Naive thymus-derived CD8-positive, alpha-beta T cell (primary cell): Measurements from ENCODE around the gene CACNB3. TPM values are rescaled to one million over a fixed set of nuclear protein-coding genes. Genes with fewer than 3 reads are reported as not detected.
A peak's percentile ranks its signal among the peaks of the same experiment; 100 is the strongest.

Experiments used
- ATAC-seq, 2 donors: fragments of 150-1000 bp; cut with Tn5 transposase in 1 of 2; sonication (Bioruptor Pico), chemical (Tn5 transposase) in 1 of 2; 1 replicate in 1 of 2; 2 replicates in 1 of 2; pipeline ENCODE4 v1.10.0; 2021; ENCODE audit warnings: mild to moderate bottlenecking in 2 of 2, moderate library complexity in 2 of 2
- POLR2A ChIA-PET: fragments of 350-600 bp; sonication (Branson Sonifier 250); formaldehyde crosslinking; loops from one replicate; lab custom pipeline; 2021; ENCODE audit warnings: antibody characterized with exemption; lab: Charles Lee
- DNase-seq, 10 donors: peaks; one replicate each; pipeline versions ENCODE4 v3.0.0 to v3.0.0-alpha.2; 2020 to 2022
- H3K27ac Mint-ChIP-seq, 10 donors: one replicate each; pipeline ENCODE4 v1.8.0; 2020 to 2022; ENCODE audit warnings: mild to moderate bottlenecking in 10 of 10, mixed read lengths in 10 of 10, moderate library complexity in 4 of 10, inconsistent platforms in 1 of 10
- H3K27me3 Mint-ChIP-seq, 5 donors: one replicate each; pipeline ENCODE4 v1.8.0; 2021 to 2022; ENCODE audit warnings: mixed read lengths in 5 of 5
- H3K36me3 Mint-ChIP-seq, 3 donors: one replicate each; pipeline ENCODE4 v1.8.0; 2020 to 2022; ENCODE audit warnings: mixed read lengths in 3 of 3, mild to moderate bottlenecking in 2 of 3, inconsistent platforms in 1 of 3
- H3K4me1 Mint-ChIP-seq, 4 donors: one replicate each; pipeline ENCODE4 v1.8.0; 2021 to 2022; ENCODE audit warnings: mixed read lengths in 4 of 4
- H3K4me3 Mint-ChIP-seq, 10 donors: one replicate each; pipeline ENCODE4 v1.8.0; 2020 to 2022; ENCODE audit warnings: mild to moderate bottlenecking in 10 of 10, mixed read lengths in 10 of 10, moderate library complexity in 6 of 10, inconsistent platforms in 1 of 10
- H3K9me3 Mint-ChIP-seq, 9 donors: one replicate each; pipeline ENCODE4 v1.8.0; 2020 to 2022; ENCODE audit warnings: mixed read lengths in 9 of 9, mild to moderate bottlenecking in 3 of 9, inconsistent platforms in 1 of 9, moderate library complexity in 1 of 9
- polyA plus RNA-seq, 3 donors: library from polyadenylated mRNA; unstranded; fragments of 300-500 nt; fragmentation: Illumina TruSeq; gene quantifications; one replicate each; pipeline ENCODE4 v1.2.3, GENCODE V29; 2021
- total RNA-seq, 8 experiments: library from RNA in 2 of 8; stranded (reverse) in 2 of 8; gene quantifications; one replicate each; pipeline ENCODE4 v1.2.3 and lab custom pipeline; 2021 to 2026

The CACNB3 gene
- total and polyA plus RNA-seq, 5 experiments from 2014 or later = 0.19 to 3.3 (median 0.52) TPM

- Mint-ChIP-seq H3K4me3 (no peak overlapping the region), H3K9me3 (no peaks in the 10 kb centered on the region), H3K4me1 (peaks cover 0 to 10% (median 5%) of the 10 kb centered on the region in 4 donors), H3K27me3 (peaks cover 7 to 16% (median 14%) of the 10 kb centered on the region in 5 donors), H3K36me3 (peaks cover 0 to 4% (median 0%) of the 10 kb centered on the region in 3 donors), H3K27ac (no peak overlapping the region)
- POLR2A ChIA-PET = interaction anchor here (1.2 kb wide), 1 partner anchor 41 kb away, joined by 3 read pairs; no protein-coding TSS in a partner anchor
- ATAC-seq (no peak), DNase-seq (no peak)
Observed at GRCh38 chr12:48794870-48795269, 23.4 kb upstream of the CACNB3 start.

GRCh38 chr12:48795550-48796455 lies 22.5 kb upstream of the CACNB3 start:
- H3K27me3 Mint-ChIP-seq = peaks cover 0 to 9% (median 7%) of the 10 kb centered on the region in 5 donors
- H3K36me3 Mint-ChIP-seq = no peaks in the 10 kb centered on the region
- peak overlapping the region in 2 of 10 donors; percentile 0 to 7 for H3K27ac Mint-ChIP-seq
- DNase-seq (peak in 9 of 10 donors; percentile 14 to 71 (median 53)), ATAC-seq (peak; percentile 65 to 76)
- H3K4me3 Mint-ChIP-seq = no peak overlapping the region
- peaks cover 0 to 5% (median 3%) of the 10 kb centered on the region in 4 donors for H3K4me1 Mint-ChIP-seq
- no peaks in the 10 kb centered on the region for H3K9me3 Mint-ChIP-seq
- POLR2A ChIA-PET = interaction anchor here (1.2 kb wide), 1 partner anchor 42 kb away, joined by 3 read pairs; no protein-coding TSS in a partner anchor

GRCh38 chr12:48796976-48797375 lies 21.3 kb upstream of the CACNB3 start:
- Mint-ChIP-seq H3K27me3 (peaks cover 0 to 8% (median 5%) of the 10 kb centered on the region in 5 donors), H3K4me1 (peaks cover 0 to 5% (median 3%) of the 10 kb centered on the region in 4 donors), H3K27ac (no peak overlapping the region), H3K9me3 (no peaks in the 10 kb centered on the region), H3K36me3 (no peaks in the 10 kb centered on the region), H3K4me3 (no peak overlapping the region)
- POLR2A ChIA-PET = no interaction called here
- ATAC-seq (no peak), DNase-seq (no peak)

- peak in 1 of 10 donors; percentile 28 for DNase-seq
- peaks cover 0 to 4% (median 0%) of the 10 kb centered on the region in 5 donors for H3K27me3 Mint-ChIP-seq
- peaks cover 2 to 6% (median 5%) of the 10 kb centered on the region in 4 donors for H3K4me1 Mint-ChIP-seq
- ATAC-seq = no peak
- no peaks in the 10 kb centered on the region for H3K9me3 Mint-ChIP-seq
- H3K4me3 Mint-ChIP-seq = no peak overlapping the region
- no peaks in the 10 kb centered on the region for H3K36me3 Mint-ChIP-seq
- no peak overlapping the region for H3K27ac Mint-ChIP-seq
- POLR2A ChIA-PET = no interaction called here
Observed at GRCh38 chr12:48800457-48800856, 17.8 kb upstream of the CACNB3 start.

- no peak overlapping the region for H3K4me3 Mint-ChIP-seq
- no peak for ATAC-seq
- DNase-seq = peak in 1 of 10 donors; percentile 42
- H3K27me3 Mint-ChIP-seq = peaks cover 0 to 4% (median 0%) of the 10 kb centered on the region in 5 donors
- H3K9me3 Mint-ChIP-seq = no peaks in the 10 kb centered on the region
- no peak overlapping the region for H3K27ac Mint-ChIP-seq
- POLR2A ChIA-PET = no interaction called here
- no peaks in the 10 kb centered on the region for H3K36me3 Mint-ChIP-seq
- H3K4me1 Mint-ChIP-seq = peaks cover 2 to 4% (median 2%) of the 10 kb centered on the region in 4 donors
Observed at GRCh38 chr12:48800971-48801370, 17.3 kb upstream of the CACNB3 start.

- Mint-ChIP-seq H3K9me3 (no peaks in the 10 kb centered on the region), H3K4me1 (peaks cover 0 to 9% (median 4%) of the 10 kb centered on the region in 4 donors), H3K36me3 (no peaks in the 10 kb centered on the region), H3K27ac (no peak overlapping the region), H3K4me3 (no peak overlapping the region), H3K27me3 (peaks cover 0 to 4% (median 0%) of the 10 kb centered on the region in 5 donors)
- DNase-seq (no peak), ATAC-seq (no peak)
- POLR2A ChIA-PET = no interaction called here
Observed at GRCh38 chr12:48803675-48804074, 14.6 kb upstream of the CACNB3 start.

- no peak overlapping the region for H3K27ac Mint-ChIP-seq
- H3K27me3 Mint-ChIP-seq = no peaks in the 10 kb centered on the region
- H3K4me3 Mint-ChIP-seq = no peak overlapping the region
- peaks cover 0 to 9% (median 5%) of the 10 kb centered on the region in 4 donors for H3K4me1 Mint-ChIP-seq
- H3K36me3 Mint-ChIP-seq = no peaks in the 10 kb centered on the region
- H3K9me3 Mint-ChIP-seq = no peaks in the 10 kb centered on the region
- DNase-seq = no peak
- ATAC-seq = no peak
- POLR2A ChIA-PET = interaction anchor here (0.6 kb wide), 1 partner anchor 44 kb away, joined by 6 read pairs; the partner anchor contains the start of gene DDX23
Observed at GRCh38 chr12:48807981-48808380, 10.3 kb upstream of the CACNB3 start.

GRCh38 chr12:48810903-48811431 lies 7.3 kb upstream of the CACNB3 start:
- Mint-ChIP-seq H3K27ac (peak overlapping the region in 1 of 10 donors; percentile 56), H3K9me3 (no peaks in the 10 kb centered on the region), H3K27me3 (peaks cover 0 to 1% (median 0%) of the 10 kb centered on the region in 5 donors), H3K4me3 (no peak overlapping the region), H3K4me1 (peaks cover 5 to 25% (median 17%) of the 10 kb centered on the region in 4 donors), H3K36me3 (no peaks in the 10 kb centered on the region)
- POLR2A ChIA-PET = no interaction called here
- DNase-seq (no peak), ATAC-seq (no peak)

GRCh38 chr12:48811437-48812090 lies 6.7 kb upstream of the CACNB3 start:
- POLR2A ChIA-PET = interaction anchor here (0.7 kb wide), 1 partner anchor 35 kb away, joined by 3 read pairs; no protein-coding TSS in a partner anchor
- peaks cover 2 to 7% (median 4%) of the 10 kb centered on the region in 5 donors for H3K27me3 Mint-ChIP-seq

GRCh38 chr12:48812389-48812788 lies 5.9 kb upstream of the CACNB3 start:
- DNase-seq (peak in 1 of 10 donors; percentile 47), ATAC-seq (no peak)
- POLR2A ChIA-PET = interaction anchor here (0.7 kb wide), 1 partner anchor 35 kb away, joined by 3 read pairs; no protein-coding TSS in a partner anchor
- no peaks in the 10 kb centered on the region for H3K9me3 Mint-ChIP-seq
- H3K27ac Mint-ChIP-seq = peak overlapping the region in 4 of 10 donors; percentile 21 to 78 (median 32)
- peaks cover 2 to 16% (median 5%) of the 10 kb centered on the region in 5 donors for H3K27me3 Mint-ChIP-seq
- H3K36me3 Mint-ChIP-seq = no peaks in the 10 kb centered on the region
- H3K4me3 Mint-ChIP-seq = peak overlapping the region in 7 of 10 donors; percentile 11 to 66 (median 37)
- H3K4me1 Mint-ChIP-seq = peaks cover 11 to 37% (median 22%) of the 10 kb centered on the region in 4 donors

More at GRCh38 chr12:48811437-48812090, 6.7 kb upstream of the CACNB3 start:
- Mint-ChIP-seq H3K36me3 (no peaks in the 10 kb centered on the region), H3K4me3 (no peak overlapping the region), H3K27ac (no peak overlapping the region), H3K4me1 (peaks cover 9 to 31% (median 20%) of the 10 kb centered on the region in 4 donors), H3K9me3 (no peaks in the 10 kb centered on the region)
- peak in 1 of 10 donors; percentile 42 for DNase-seq
- no peak for ATAC-seq

- peak overlapping the region in 5 of 10 donors; percentile 15 to 79 (median 52) for H3K27ac Mint-ChIP-seq
- H3K27me3 Mint-ChIP-seq = peaks cover 2 to 17% (median 5%) of the 10 kb centered on the region in 5 donors
- peak overlapping the region; percentile 48 to 96 (median 86) for H3K4me3 Mint-ChIP-seq
- ATAC-seq (no peak), DNase-seq (peak in 1 of 10 donors; percentile 46)
- H3K9me3 Mint-ChIP-seq = no peaks in the 10 kb centered on the region
- H3K36me3 Mint-ChIP-seq = no peaks in the 10 kb centered on the region
- POLR2A ChIA-PET = no interaction called here
- peaks cover 11 to 48% (median 29%) of the 10 kb centered on the region in 4 donors for H3K4me1 Mint-ChIP-seq
Observed at GRCh38 chr12:48813465-48814261, 4.6 kb upstream of the CACNB3 start.
